ENCODE measurements around the gene MAST2.
A peak's percentile ranks its signal among the peaks of the same experiment; 100 is the strongest.

MAST2 gene

GRCh38 chr1:45974541-45975269, 171.3 kb downstream of the MAST2 start:
- no peak overlapping the region for H3K4me3 ChIP-seq (ENCODE audit: low read depth, low read length)
- DNase-seq (ENCODE audit: low read depth): no peak
- TF ChIP-seq CTCF (IDR thresholded peaks at IDR 0.05; ENCODE audit: control insufficient read depth, extremely low read depth, insufficient read depth): no peak

- no peak overlapping the region for H3K4me3 ChIP-seq (ENCODE audit: low read depth, low read length)
- no peak for DNase-seq (ENCODE audit: low read depth)
- no peak for TF ChIP-seq CTCF (IDR thresholded peaks at IDR 0.05; ENCODE audit: control insufficient read depth, extremely low read depth, insufficient read depth)
These were observed 173.2 kb downstream of the MAST2 start for GRCh38 chr1:45976623-45977022.

GRCh38 chr1:45979074-45979777, 175.8 kb downstream of the MAST2 start:
- TF ChIP-seq CTCF (IDR thresholded peaks at IDR 0.05; ENCODE audit: control insufficient read depth, extremely low read depth, insufficient read depth): no peak
- peak; percentile 95 for DNase-seq (ENCODE audit: low read depth)
- H3K4me3 ChIP-seq (ENCODE audit: low read depth, low read length): no peak overlapping the region

GRCh38 chr1:45979778-45980176, 176.4 kb downstream of the MAST2 start:
- no peak overlapping the region for H3K4me3 ChIP-seq (ENCODE audit: low read depth, low read length)
- no peak for TF ChIP-seq CTCF (IDR thresholded peaks at IDR 0.05; ENCODE audit: control insufficient read depth, extremely low read depth, insufficient read depth)
- DNase-seq (ENCODE audit: low read depth): no peak

- no peak for DNase-seq (ENCODE audit: low read depth)
- no peak for TF ChIP-seq CTCF (IDR thresholded peaks at IDR 0.05; ENCODE audit: control insufficient read depth, extremely low read depth, insufficient read depth)
- H3K4me3 ChIP-seq (ENCODE audit: low read depth, low read length): no peak overlapping the region
These were observed 178.9 kb downstream of the MAST2 start for GRCh38 chr1:45982359-45982758.

GRCh38 chr1:45983967-45984366, 180.6 kb downstream of the MAST2 start:
- H3K4me3 ChIP-seq (ENCODE audit: low read depth, low read length): no peak overlapping the region
- no peak for TF ChIP-seq CTCF (IDR thresholded peaks at IDR 0.05; ENCODE audit: control insufficient read depth, extremely low read depth, insufficient read depth)
- DNase-seq (ENCODE audit: low read depth): no peak
